Lower leg skin (tissue), 3 donors: ENCODE data around the gene ZNF837.

Experiments used
- CTCF ChIP-seq, 3 donors: fragments of 450-650 bp; IDR thresholded peaks; one replicate each; pipeline ENCODE4 v1.5.1; 2016; ENCODE audit warnings: antibody characterized with exemption in 3 of 3, mild to moderate bottlenecking in 3 of 3, moderate library complexity in 2 of 3
- POLR2A ChIP-seq, 2 donors: fragments of 450-650 bp; IDR thresholded peaks; one replicate each; pipeline ENCODE4 v1.6.1; 2016 to 2017; ENCODE audit warnings: antibody characterized with exemption in 2 of 2, mild to moderate bottlenecking in 1 of 2, moderate library complexity in 1 of 2

DNA sequence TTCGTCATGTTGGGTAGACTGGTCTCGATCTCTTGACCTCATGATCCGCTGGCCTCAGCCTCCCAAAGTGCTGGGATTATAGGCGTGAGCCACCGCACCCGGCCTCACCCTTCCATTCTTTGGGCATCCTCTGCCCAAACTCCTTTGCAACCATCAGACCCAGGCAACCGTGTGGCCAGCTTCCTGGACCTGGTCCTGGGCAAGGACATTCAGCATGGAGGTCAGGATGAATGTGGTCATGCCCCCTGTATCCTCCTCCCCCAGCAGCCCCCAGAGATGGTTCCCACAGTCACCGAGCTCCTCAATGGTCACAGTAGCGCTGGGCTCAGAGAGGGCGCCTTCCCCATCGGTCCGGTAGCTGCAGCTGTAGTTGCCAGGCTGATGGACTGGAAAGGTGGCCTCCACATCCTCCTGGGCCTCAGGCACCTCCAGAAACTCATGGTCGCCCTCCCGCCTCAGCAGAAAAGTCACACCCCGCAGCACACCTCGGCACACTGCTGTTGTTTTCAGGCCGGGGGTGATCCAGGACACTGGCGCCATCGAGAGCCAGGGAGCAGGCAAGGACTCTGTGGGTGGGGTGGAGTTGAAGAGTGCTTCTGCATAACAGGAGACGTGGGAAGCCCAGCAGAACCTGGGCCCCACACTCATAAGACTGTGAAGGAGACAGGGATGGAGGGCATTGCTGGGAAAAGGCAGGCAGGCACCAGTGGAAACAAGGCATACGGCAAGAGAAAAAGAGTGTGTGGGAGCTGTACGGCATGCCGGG lies 28.7 kb downstream of the ZNF837 start:
- TF ChIP-seq POLR2A (IDR thresholded peaks at IDR 0.05): no peak
- no peak for TF ChIP-seq CTCF (IDR thresholded peaks at IDR 0.05)
